ENCODE data around the gene NRXN3.

DNA sequence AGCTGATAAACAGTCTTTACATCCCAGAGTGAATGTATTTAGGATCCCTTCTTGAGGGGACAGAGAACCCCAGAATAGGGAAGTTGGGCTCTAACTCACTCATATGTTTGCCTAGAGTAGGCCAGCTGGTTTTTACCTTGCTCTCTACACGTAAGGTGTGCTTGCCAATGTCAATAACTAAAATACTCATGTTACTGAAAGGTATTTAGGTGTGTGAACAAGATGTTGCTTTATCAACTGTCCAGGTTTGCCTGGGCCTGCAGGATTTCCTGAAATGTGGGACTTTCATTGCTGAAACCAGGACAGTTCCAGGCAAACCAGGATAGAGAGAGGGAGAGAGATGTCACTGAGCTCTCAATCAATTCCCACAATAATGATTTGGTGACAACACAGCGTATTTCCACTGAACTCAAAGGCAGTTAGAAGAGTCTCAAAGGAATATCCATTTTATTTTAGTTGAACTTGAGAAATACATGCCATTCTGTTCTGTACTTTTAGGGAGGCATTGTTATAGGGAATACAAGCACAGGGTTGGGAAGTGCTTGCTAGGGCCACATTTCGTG is 171.7 kb downstream of the NRXN3 start:
- TF ChIP-seq CTCF (conservative IDR thresholded peaks at IDR 0.05; ENCODE audit: low read depth, low read length) (no peak), CEBPB (IDR thresholded peaks at IDR 0.05; ENCODE audit: low read depth, low read length) (no peak), MAZ (IDR thresholded peaks at IDR 0.05; ENCODE audit: borderline replicate concordance, low read depth, low read length) (no peak), POLR2A (IDR thresholded peaks at IDR 0.05; ENCODE audit: low read depth, low read length) (no peak), CHD1 (IDR thresholded peaks at IDR 0.05; ENCODE audit: low read depth, low read length) (no peak)
- TF ChIP-seq, protein P1, sequence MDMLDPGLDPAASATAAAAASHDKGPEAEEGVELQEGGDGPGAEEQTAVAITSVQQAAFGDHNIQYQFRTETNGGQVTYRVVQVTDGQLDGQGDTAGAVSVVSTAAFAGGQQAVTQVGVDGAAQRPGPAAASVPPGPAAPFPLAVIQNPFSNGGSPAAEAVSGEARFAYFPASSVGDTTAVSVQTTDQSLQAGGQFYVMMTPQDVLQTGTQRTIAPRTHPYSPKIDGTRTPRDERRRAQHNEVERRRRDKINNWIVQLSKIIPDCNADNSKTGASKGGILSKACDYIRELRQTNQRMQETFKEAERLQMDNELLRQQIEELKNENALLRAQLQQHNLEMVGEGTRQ (IDR thresholded peaks at IDR 0.05; ENCODE audit: low read depth, low read length), result no peak

All from IMR-90 (cell line).